Stimulated activated CD4-positive, alpha-beta T cell treated with anti-CD3 and anti-CD28 coated beads, Interleukin-1b, Interleukin-23, amount 100 ng/mL, for 1 hour (primary cell): ENCODE measurements around the gene LTB4R2.

Source experiments
- DNase-seq, 2 donors: peaks; one replicate each; pipeline ENCODE4 v3.0.0-alpha.2; 2020; ENCODE audit warnings: low read depth in 2 of 2

Gene LTB4R2

GRCh38 chr14:24277606-24278321 is 32.2 kb upstream of the LTB4R2 start:
- no peak for DNase-seq

DNA sequence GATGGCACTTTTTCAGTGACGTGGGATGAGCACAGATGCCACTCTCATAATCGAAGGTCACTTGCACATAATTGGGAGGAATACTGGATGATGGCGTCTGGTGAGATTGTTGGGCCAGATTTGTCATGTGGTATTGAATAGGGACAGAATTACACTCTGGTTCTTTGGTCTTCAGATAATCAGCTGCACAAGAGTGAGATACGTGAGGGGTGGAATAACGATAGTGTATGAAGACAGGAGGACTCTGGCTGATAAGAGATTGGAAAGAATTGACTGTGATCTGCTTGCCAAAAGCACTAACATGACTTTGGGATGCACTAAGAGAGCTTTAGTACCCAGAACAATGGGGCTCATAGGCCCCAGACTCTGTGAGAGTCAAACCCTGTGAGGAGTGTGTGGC is 31.5 kb upstream of the LTB4R2 start:
- DNase-seq, result no peak

DNA sequence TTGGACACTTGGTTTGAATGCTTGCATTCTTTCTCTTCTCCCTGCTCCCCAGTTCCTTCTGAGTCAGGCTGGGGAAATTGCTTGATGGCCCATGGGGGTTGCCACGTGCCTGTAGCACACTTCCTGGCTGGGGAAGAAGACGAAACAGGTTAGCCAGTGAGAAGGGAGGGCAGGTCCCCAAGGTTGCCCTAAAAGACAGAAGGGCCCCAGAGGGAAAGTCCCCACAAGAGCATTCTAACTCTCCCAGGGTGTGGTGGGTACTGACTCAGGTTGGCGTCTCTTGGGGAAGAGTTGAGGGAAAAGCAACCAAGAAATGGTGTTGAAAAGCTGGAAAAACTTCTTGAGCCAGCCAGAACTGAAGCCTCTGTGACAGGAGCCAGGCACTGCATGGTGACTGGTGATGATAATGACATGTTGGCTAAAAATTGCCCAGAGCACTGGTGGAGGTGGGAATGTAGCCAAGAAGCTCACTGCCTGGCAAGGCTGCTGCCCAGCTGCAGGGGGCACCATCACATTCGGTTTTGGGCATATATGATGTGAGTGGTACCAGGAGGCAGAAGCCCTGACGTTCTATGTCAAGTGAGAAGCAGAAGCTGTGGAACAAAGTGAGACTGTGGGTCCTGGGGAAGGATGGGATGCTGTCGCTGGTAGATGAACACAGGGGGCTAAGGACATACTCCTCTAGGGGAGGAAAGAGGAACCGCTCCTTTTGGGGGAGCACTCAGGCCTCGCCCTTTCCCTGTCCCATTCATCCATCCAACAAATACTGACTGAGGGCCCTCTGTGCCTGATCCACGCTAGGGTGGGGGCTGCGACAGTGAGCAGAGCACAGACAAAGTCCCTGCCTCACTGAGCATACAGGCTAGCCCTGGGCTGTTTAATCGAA is 30.4 kb upstream of the LTB4R2 start:
- DNase-seq, result peak in 1 of 2 donors; percentile 29

GRCh38 chr14:24280797-24281460 is 29.0 kb upstream of the LTB4R2 start:
- no peak for DNase-seq

DNA sequence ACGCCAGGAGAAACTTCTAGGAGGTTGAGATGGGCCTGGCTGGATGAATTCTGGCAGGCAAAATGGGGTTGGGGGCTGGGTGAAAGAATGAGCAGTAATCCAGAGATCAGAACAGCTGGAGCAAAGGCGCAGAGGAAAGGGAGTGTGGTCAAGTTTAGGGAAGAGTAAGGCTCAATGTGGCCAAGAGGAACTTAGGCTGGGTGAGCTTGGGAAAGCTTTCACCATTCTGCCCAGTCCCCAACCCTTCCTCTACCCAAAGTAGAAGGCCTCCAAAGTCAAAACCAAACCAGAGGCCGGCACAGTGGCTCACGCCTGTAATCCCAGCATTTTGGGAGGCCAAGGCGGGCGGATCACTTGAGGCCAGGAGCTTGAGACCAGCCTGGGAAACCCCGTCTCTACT is 28.3 kb upstream of the LTB4R2 start:
- no peak for DNase-seq

DNA sequence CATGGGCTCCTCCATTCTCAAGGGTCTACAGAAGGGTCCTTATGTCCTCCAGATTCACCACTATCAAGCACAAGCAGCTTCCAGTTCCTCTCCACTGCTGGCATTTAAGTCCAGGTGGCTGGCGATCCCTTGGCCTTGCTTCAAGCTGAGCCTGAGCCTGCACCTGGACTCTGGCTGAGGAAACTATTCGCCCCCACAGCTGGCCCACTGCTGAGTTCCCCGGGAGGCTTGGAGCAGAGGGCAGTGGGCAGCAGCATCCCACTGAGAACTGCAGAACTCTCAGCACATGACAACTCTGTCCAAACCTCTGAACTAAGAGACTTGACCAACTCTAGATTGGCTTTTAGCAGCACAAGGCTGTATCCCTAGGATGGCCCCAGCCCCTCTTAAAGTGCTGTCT is 27.2 kb upstream of the LTB4R2 start:
- DNase-seq, result no peak

DNA sequence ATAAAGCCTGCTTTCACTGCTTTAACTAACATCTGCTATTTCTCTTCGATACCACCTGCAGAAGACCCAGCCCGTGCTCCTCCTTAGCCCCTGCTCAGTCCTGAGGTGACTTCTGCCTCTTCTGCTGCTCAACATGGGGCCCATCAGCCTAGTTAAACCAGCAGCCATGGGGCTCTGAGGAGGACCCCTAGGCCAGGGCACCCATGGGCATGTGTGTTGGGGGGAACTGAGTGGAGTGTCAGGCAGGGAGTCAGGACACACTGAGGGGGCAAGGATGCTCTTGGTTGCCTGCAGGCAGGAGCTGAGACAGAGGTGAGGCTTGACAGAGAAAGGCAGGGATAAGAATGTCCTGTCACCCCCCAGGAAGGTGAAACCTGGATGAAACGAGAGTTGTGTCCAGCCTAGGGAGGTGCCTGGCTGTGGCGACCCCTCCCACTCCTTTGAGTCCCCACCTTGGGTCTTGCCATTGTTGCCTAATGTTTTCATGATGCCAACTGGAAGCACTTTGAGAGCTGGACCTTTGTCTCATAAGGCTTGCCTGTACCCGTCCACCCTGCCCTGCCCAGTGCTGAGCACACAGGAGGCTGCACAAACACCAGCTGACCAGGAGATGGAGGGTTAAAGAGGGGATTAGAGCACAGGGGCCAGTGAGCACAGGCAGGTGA is 26.0 kb upstream of the LTB4R2 start:
- no peak for DNase-seq

DNA sequence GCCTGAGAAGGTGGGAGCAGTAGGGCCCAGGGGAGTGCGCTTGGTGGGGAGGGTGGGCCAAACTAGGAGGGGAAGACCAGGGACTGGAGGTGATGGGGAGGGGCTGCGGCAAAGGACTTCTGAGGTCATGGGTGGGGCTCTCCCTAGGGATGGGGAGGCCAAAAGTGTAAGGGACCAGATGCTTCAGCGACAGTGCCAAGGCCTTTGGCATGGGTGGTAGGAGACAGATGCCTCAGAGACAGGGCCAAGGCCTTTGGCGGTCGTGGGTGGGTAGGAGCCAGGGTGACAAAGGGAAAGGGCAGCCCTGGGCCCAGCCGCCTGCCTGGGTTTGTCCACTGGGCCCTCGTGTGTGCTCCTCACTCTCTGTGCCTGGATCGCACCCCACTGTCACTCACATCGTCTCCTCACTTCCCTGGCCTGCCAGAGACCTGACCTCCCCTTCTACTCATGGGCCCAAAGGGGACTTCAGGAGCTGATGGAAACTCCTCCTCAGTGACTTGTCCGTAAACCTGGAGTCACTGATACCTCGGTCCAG is 25.4 kb upstream of the LTB4R2 start:
- DNase-seq, result no peak

DNA sequence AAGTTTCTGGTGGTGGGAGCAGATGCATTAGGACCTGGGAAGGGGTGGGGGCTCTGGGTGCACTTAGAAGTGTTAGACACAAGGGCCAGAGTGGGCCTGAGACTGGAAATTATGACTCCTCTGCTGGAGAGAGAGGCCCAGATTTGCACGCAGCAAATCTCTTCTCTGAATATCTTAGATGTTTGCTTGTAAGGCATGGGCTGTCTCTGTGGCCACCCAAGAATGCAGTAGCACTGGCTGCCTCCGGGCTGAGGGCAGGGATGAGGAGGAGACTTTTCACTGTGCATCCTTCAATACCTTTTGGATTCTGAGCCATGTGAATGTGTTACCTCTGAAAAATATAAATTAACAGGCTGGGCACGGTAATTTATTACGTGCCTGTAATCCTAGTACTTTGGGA is 24.6 kb upstream of the LTB4R2 start:
- no peak for DNase-seq

GRCh38 chr14:24286996-24287395 is 22.9 kb upstream of the LTB4R2 start:
- DNase-seq, result no peak

GRCh38 chr14:24289649-24290280 is 20.2 kb upstream of the LTB4R2 start:
- no peak for DNase-seq

GRCh38 chr14:24290746-24291145 is 19.2 kb upstream of the LTB4R2 start:
- DNase-seq, result no peak

DNA sequence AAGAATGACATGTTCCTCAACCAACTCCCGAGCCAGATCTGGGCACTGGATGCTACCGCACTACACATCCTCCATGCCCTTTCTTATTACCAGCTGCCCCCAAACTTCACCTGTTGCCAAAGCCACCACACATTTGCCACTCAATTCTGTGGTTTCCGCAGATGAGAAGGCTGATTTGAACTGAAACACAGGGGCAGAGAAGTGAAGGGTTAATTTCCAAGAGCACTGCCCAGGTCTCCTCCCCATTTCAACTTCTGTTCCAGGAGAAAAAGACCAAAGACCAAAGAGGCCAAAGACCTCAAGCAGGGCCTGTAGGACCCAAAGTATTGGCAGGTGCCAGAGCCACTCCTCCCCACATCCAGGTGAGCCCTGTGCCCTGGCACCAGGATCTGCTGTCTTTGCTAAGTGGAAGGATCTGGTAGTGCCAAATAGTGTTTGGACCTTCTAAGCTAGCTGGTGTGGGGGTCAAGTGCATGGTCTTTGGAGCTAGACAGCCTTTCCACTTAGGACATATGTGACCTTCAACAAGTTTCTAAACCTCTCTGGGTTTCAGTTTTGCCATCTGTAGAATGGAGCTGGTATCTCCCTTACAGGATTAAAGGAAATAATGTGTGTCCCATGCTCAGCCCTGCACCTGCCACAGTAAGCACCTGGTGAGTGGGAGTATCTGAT is 18.4 kb upstream of the LTB4R2 start:
- DNase-seq, result no peak

DNA sequence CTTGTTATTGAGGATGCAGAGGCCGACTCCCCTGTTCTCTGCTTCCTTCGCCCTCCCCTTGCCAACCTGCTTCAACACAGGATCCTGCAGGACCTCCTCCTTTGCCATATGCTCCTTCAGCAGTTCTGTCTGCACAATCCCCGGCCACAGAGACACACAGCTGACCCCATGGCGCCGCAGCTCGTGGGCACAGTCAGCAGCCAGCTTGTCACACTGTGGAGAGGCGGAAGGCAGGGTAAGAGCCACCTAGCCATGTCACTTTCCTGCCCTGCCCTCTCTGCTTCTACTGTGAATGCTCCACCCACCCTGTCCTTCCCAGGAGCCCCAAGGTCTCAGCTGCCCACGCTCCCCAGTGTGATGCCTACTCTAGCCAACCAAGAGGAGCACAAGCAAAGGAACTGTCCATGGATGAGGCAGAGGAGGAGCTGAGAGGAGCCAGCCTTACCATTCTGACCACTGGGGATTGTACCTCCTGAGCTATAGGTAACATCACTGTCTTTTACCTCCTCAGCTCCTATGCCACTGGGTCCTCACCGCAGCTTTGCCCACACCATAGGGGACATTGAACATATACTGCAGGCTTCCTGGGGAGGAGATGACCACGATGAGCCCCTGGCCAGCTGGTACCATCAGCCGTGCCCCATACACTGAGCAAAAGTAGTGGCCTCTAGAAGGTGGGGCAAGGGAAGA is 17.7 kb upstream of the LTB4R2 start:
- no peak for DNase-seq

GRCh38 chr14:24293525-24293924 is 16.4 kb upstream of the LTB4R2 start:
- no peak for DNase-seq

DNA sequence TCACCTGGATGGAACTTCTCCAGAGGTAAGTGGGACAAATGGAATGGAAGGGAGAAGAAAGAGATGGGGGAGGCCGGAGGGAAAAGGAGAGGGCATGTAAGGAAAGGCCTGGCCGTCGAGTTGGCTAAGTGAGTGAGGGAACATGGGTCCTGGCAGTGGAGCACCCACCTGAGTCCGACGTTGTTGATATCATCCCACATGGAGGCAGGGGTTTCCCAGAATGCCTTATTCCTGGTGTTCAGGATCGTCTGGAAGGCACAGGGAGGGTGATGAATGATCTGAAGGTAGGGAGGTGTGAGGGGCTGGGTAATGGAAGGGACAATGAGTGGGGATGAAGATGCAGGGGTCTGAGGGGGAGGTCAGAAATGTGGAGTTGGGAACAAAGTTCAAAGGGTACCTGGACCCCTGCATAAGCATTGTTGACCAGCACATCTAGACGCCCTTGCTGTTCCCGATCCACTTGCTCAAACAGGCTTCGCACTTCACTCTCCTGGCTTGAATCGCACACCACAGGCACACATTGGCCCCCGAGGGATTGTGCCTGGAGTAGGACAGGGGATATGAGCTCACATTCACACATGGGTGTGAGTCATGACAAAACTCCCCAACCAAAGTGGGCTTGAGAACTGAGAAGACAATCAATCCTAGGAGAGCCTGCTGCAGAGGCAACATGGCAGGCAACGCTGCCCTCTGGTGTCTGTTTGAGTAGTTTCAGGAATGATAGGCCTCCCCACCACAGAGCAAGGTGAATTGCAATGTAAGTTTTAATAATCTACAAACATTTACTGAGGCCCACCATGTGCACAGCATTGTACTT is 13.4 kb upstream of the LTB4R2 start:
- DNase-seq, result peak in 1 of 2 donors; percentile 49

DNA sequence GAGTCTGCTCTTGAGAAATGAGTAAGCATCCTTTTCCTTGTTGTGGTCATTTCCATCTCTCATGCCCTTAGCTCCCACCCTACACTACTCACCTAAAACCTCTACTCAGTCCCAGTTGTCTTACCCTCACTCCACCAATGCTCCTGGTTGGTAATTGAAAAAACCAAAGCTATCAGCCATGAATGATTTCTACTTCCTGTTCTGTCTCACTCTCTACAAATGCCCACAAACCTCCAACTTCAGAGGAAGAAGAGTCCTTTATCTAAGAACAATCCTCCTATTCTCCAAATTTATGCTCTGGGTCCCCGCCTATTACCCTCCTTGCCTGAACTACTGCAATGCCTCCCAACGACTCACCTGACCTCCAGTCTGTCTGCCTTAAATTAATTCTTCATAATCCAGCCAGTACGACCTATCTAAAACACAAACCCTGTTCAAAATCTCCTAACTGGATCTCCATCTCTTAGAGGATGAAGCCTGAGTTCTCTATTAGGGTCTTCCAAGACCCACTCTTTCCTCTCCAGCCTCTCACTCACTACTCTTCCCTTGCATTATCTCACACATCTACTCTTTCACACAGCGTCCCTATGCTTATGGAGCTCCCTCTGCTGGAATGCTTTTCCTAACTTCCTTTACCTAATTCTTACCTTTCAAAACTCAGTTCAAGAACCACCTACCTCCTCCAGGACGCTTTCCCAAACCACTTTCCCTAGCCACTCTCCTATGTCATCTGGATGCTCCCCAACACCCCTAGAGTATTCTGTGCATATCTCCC is 12.6 kb upstream of the LTB4R2 start:
- DNase-seq, result no peak

DNA sequence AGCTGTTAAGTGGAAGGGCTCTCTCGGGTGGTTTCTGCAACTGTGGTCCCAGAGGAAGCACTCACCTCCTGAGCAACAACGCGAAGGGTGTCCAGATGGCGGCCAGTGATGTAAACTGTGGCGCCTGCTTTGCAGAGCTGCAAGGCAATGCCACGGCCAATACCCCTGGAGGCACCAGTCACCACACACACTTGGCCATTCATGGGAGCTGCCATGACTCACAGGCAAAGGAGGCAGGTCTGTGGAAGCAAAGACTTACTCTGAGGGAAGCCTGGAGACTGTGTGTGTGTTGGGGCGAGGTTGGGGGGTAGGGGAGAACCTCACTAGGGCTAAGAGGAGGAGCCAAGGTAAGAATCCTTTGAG is 11.1 kb upstream of the LTB4R2 start:
- no peak for DNase-seq
